Measurements from ENCODE around the gene PIGH. TPM values are rescaled to one million over a fixed set of nuclear protein-coding genes. Genes with fewer than 3 reads are reported as not detected.

PIGH gene
- total RNA-seq, 1 donor from 2014 or later, result 15.8 TPM

DNA sequence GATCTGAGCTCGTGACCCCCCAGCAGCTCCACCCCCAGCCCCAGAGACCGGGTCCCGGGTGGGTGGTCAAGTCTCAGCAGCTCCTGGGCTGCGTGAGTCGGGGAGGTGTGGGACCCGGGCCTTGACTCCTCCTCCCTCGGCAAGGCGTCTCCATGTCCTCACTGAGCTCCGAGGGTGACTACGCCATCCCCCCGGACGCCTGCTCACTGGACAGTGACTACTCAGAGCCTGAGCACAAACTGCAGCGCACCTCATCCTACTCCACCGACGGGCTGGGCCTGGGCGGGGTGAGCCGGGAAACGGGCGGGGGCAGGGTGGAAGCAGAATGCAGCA, 28.1 kb downstream of the PIGH start:
- TF ChIP-seq EZH2phosphoT487 (IDR thresholded peaks at IDR 0.05) (no peak), EZH2 (IDR thresholded peaks at IDR 0.05) (no peak)
- TF ChIP-seq, protein P1, sequence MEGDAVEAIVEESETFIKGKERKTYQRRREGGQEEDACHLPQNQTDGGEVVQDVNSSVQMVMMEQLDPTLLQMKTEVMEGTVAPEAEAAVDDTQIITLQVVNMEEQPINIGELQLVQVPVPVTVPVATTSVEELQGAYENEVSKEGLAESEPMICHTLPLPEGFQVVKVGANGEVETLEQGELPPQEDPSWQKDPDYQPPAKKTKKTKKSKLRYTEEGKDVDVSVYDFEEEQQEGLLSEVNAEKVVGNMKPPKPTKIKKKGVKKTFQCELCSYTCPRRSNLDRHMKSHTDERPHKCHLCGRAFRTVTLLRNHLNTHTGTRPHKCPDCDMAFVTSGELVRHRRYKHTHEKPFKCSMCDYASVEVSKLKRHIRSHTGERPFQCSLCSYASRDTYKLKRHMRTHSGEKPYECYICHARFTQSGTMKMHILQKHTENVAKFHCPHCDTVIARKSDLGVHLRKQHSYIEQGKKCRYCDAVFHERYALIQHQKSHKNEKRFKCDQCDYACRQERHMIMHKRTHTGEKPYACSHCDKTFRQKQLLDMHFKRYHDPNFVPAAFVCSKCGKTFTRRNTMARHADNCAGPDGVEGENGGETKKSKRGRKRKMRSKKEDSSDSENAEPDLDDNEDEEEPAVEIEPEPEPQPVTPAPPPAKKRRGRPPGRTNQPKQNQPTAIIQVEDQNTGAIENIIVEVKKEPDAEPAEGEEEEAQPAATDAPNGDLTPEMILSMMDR (IDR thresholded peaks at IDR 0.05), result no peak
- H3K36me3 ChIP-seq, result no peaks in the 10 kb centered on the region
- H3K4me1 Mint-ChIP-seq, result peaks cover 10% of the 10 kb centered on the region
- H3K27ac Mint-ChIP-seq, result no peak overlapping the region
- H3K27me3 Mint-ChIP-seq (ENCODE audit: insufficient read depth, low read depth), result peaks cover 7% of the 10 kb centered on the region
- H3K36me3 Mint-ChIP-seq, result no peaks in the 10 kb centered on the region
- H2AFZ ChIP-seq (replicated peaks), result no peak overlapping the region
- no peak overlapping the region for H3K4me2 ChIP-seq
- no peak for DNase-seq (ENCODE audit: low spot score)
- no peak overlapping the region for H3K4me3 Mint-ChIP-seq
- no peak overlapping the region for H3K9ac ChIP-seq
- no peaks in the 10 kb centered on the region for H3K9me3 Mint-ChIP-seq
- H3K9me3 ChIP-seq (ENCODE audit: low read depth), result no peaks in the 10 kb centered on the region
- H3K79me2 ChIP-seq (ENCODE audit: low read depth), result no peaks in the 10 kb centered on the region
- H3K27ac ChIP-seq, result no peak overlapping the region
- H3K4me1 ChIP-seq, result peaks cover 9% of the 10 kb centered on the region
- H3F3A ChIP-seq (ENCODE audit: low read depth), result peaks cover 5% of the 10 kb centered on the region
- H3K4me3 ChIP-seq, result no peak overlapping the region
- no peaks in the 10 kb centered on the region for H3K27me3 ChIP-seq
- H4K20me1 ChIP-seq (ENCODE audit: low read depth), result no peaks in the 10 kb centered on the region

DNA sequence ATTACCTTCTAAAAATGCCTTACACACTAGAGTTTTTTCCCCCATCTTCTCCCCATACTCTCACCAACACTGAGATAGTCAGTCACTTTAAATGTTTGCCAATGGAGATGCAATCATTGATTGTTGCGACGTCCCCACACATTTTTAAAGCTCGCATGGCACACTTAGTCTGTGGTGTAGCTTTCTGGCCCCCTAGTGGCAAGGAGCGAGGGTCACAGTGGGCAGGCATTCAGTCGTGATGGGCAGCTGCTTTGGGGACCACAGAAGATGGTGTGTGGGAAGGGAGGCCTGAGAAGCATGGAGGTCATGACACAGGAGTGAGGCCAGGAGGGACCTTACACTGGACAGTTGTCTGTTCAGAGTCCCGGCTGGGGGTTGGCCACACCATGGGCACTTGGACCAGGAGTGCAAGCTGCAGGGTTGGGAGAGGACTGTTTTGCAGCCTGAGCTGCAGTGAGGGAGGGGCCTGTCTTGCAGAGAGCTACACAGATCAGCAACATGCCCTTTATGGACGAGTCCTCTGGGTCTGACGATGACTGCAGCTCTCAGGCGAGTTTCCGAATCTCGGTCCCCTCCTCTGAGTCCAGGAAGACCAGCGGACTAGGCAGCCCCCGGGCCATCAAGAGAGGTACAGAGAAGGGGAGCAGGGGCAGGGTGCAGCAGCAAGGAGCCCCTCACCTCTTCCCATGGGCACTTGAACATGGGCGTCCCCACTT, 28.6 kb downstream of the PIGH start:
- Histone ChIP-seq H2AFZ (replicated peaks) (no peak overlapping the region), H3K36me3 (no peaks in the 10 kb centered on the region), H3K9ac (no peak overlapping the region), H3K9me3 (ENCODE audit: low read depth) (no peaks in the 10 kb centered on the region), H3K4me1 (peaks cover 15% of the 10 kb centered on the region), H3K27me3 (no peaks in the 10 kb centered on the region), H3K27ac (no peak overlapping the region), H3F3A (ENCODE audit: low read depth) (peaks cover 11% of the 10 kb centered on the region), H3K4me3 (no peak overlapping the region), H3K4me2 (no peak overlapping the region), H4K20me1 (ENCODE audit: low read depth) (peaks cover 1% of the 10 kb centered on the region), H3K79me2 (ENCODE audit: low read depth) (no peaks in the 10 kb centered on the region)
- no peak for TF ChIP-seq EZH2phosphoT487 (IDR thresholded peaks at IDR 0.05)
- TF ChIP-seq, protein P1 (IDR thresholded peaks at IDR 0.05), result peak; percentile 90
- no peak for TF ChIP-seq EZH2 (IDR thresholded peaks at IDR 0.05)
- peaks cover 7% of the 10 kb centered on the region for H3K27me3 Mint-ChIP-seq (ENCODE audit: insufficient read depth, low read depth)
- no peaks in the 10 kb centered on the region for H3K9me3 Mint-ChIP-seq
- H3K36me3 Mint-ChIP-seq, result no peaks in the 10 kb centered on the region
- H3K4me3 Mint-ChIP-seq, result no peak overlapping the region
- H3K4me1 Mint-ChIP-seq, result peaks cover 16% of the 10 kb centered on the region
- DNase-seq (ENCODE audit: low spot score), result peak; percentile 77
- H3K27ac Mint-ChIP-seq, result no peak overlapping the region

DNA sequence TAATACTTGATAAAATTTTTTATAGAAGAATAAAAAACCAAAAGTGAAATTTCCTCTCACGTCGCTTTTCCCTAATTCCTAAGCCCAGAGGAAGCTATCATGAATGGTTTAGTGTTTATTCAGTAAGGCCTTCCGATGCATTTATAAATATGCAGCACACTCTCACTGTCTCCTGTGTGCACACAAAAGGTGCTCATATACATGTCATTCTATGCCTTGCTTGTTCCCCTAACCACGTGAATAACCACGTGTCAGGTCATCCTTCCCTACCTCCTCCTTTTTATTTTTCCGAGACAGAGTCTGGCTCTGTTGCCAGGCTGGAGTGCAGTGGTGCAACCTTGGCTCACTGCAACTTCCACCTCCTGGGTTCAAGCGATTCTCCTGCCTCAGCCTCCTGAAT, 29.6 kb downstream of the PIGH start:
- Histone ChIP-seq H3K9ac (no peak overlapping the region), H4K20me1 (ENCODE audit: low read depth) (peaks cover 6% of the 10 kb centered on the region), H3K4me2 (no peak overlapping the region), H3K79me2 (ENCODE audit: low read depth) (no peaks in the 10 kb centered on the region), H3K27ac (no peak overlapping the region), H3F3A (ENCODE audit: low read depth) (peaks cover 15% of the 10 kb centered on the region), H3K27me3 (no peaks in the 10 kb centered on the region), H3K4me3 (no peak overlapping the region), H3K9me3 (ENCODE audit: low read depth) (no peaks in the 10 kb centered on the region), H3K4me1 (peaks cover 20% of the 10 kb centered on the region), H2AFZ (replicated peaks) (no peak overlapping the region), H3K36me3 (no peaks in the 10 kb centered on the region)
- no peak for TF ChIP-seq EZH2phosphoT487 (IDR thresholded peaks at IDR 0.05)
- TF ChIP-seq, protein P1 (IDR thresholded peaks at IDR 0.05), result no peak
- TF ChIP-seq EZH2 (IDR thresholded peaks at IDR 0.05), result no peak
- Mint-ChIP-seq H3K4me3 (no peak overlapping the region), H3K9me3 (no peaks in the 10 kb centered on the region), H3K4me1 (peaks cover 17% of the 10 kb centered on the region), H3K27me3 (ENCODE audit: insufficient read depth, low read depth) (peaks cover 7% of the 10 kb centered on the region), H3K36me3 (no peaks in the 10 kb centered on the region), H3K27ac (no peak overlapping the region)
- no peak for DNase-seq (ENCODE audit: low spot score)

Measured in neural progenitor cell (in vitro differentiated cells).